ENCODE data around the gene IQGAP2. TPM values are rescaled to one million over a fixed set of nuclear protein-coding genes. Genes with fewer than 3 reads are reported as not detected.
"Not testable (repeated sequence)": the region's sequence is repeated elsewhere in the genome, so short reads cannot be mapped to it uniquely, and the experiment has no call there.

The IQGAP2 gene
- total and polyA plus RNA-seq, 2 donors (not counting 1 experiment from before 2014, with no cell fraction given), result 8.1 to 15.0 TPM

DNA sequence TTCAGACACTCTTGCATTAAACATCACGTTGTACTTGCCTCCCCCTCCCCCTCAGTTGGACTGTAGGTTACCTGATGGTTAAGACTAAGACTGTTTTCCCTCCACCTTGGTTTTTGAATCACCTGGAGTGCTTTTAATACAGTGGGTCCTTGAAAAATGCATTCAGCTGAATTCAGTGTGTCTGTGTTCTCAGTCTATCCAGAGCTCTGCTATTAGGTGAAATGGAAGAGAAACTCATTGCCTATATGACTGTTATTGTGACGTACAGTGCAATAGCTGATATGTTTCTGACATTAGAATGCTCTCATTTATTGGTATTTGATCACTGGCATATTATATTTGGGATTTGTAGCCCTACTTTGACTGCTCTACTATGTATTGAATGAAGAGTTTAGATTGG, 111.6 kb downstream of the IQGAP2 start:
- H3K9ac ChIP-seq (ENCODE audit: low read length), result no peak overlapping the region
- no peak overlapping the region for H3K4me2 ChIP-seq (replicated peaks; ENCODE audit: low read depth, low read length, poor library complexity, severe bottlenecking)
- intact Hi-C loops (cut with micrococcal nuclease), result no loop called here
- peaks cover 0 to 9% (median 0%) of the 10 kb centered on the region in 3 donors for H3K9me3 ChIP-seq (ENCODE audit: control extremely low read depth in 1 of 3, control insufficient read depth in 2 of 3, insufficient read depth in 1 of 3, low read length in 2 of 3)
- no peaks in the 10 kb centered on the region for H3K9me3 Mint-ChIP-seq (ENCODE audit: insufficient read depth)
- no peak overlapping the region for H3K27ac ChIP-seq (ENCODE audit: low read length in 2 of 2)
- ChIA-PET POLR2A (no interaction called here), CTCF (interaction anchor here (0.8 kb wide), 1 partner anchor 126 kb away, joined by 3 read pairs; no protein-coding TSS in a partner anchor)
- H3K79me2 ChIP-seq (ENCODE audit: control insufficient read depth, insufficient read depth, low read length), result no peaks in the 10 kb centered on the region
- H3K36me3 ChIP-seq (replicated peaks in 1 of 2; ENCODE audit: control extremely low read depth in 1 of 2, control insufficient read depth in 1 of 2, extremely low read depth in 1 of 2, insufficient read depth in 2 of 2, low read length in 1 of 2), result no peaks in the 10 kb centered on the region
- no peak overlapping the region for H3K4me3 Mint-ChIP-seq
- no peaks in the 10 kb centered on the region for H3K4me1 Mint-ChIP-seq
- no peak for ATAC-seq (ENCODE audit: low read depth)
- H3K27me3 Mint-ChIP-seq, result no peaks in the 10 kb centered on the region
- no peaks in the 10 kb centered on the region for H3K4me1 ChIP-seq (ENCODE audit: control insufficient read depth in 2 of 2, insufficient read depth in 2 of 2, low read length in 2 of 2)
- no peaks in the 10 kb centered on the region for H4K20me1 ChIP-seq (ENCODE audit: control insufficient read depth, insufficient read depth, low read length, poor library complexity, severe bottlenecking)
- no peak overlapping the region for H2AFZ ChIP-seq (ENCODE audit: insufficient read depth, low read depth, low read length, poor library complexity, severe bottlenecking)
- no peak for TF ChIP-seq EZH2 (IDR thresholded peaks at IDR 0.05; ENCODE audit: borderline replicate concordance, insufficient read depth, low read depth, low read length, poor library complexity, severe bottlenecking)
- TF ChIP-seq, protein P1, sequence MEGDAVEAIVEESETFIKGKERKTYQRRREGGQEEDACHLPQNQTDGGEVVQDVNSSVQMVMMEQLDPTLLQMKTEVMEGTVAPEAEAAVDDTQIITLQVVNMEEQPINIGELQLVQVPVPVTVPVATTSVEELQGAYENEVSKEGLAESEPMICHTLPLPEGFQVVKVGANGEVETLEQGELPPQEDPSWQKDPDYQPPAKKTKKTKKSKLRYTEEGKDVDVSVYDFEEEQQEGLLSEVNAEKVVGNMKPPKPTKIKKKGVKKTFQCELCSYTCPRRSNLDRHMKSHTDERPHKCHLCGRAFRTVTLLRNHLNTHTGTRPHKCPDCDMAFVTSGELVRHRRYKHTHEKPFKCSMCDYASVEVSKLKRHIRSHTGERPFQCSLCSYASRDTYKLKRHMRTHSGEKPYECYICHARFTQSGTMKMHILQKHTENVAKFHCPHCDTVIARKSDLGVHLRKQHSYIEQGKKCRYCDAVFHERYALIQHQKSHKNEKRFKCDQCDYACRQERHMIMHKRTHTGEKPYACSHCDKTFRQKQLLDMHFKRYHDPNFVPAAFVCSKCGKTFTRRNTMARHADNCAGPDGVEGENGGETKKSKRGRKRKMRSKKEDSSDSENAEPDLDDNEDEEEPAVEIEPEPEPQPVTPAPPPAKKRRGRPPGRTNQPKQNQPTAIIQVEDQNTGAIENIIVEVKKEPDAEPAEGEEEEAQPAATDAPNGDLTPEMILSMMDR (IDR thresholded peaks at IDR 0.05), result no peak
- DNase-seq, result no peak
- 100% methylated on average over 1 of the region's 2 CpGs for WGBS (ENCODE audit: insufficient coverage)
- H3K4me3 ChIP-seq (ENCODE audit: control extremely low read depth in 1 of 5, extremely low read depth in 1 of 5, insufficient read depth in 1 of 5, low read depth in 2 of 5, low read length in 4 of 5), result no peak overlapping the region
- H3K27ac Mint-ChIP-seq, result no peak overlapping the region
- no peaks in the 10 kb centered on the region for H3K27me3 ChIP-seq (replicated peaks in 1 of 4; ENCODE audit: control extremely low read depth in 1 of 4, control insufficient read depth in 3 of 4, insufficient read depth in 4 of 4, low read length in 3 of 4)

DNA sequence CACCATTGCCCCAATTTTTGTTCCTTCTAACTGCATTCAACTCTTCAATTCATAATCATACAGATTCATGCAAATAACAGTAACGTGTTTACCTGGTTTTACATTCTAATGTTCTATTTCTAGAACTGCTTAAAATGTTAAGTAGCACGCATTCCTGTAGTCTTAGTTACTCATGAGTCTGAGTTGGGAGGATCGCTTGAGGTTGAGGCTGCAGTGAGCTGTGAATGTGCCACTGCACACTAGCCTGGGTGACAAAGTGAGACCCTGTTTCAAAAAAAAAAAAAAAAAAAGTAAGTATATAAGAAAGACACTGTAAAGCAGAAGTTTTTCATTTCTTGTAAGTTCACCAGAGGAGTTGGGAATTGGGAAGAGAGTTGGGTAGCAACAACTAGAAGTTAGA, 114.2 kb downstream of the IQGAP2 start:
- no peak overlapping the region for H3K4me3 Mint-ChIP-seq
- no peak overlapping the region for H2AFZ ChIP-seq (ENCODE audit: insufficient read depth, low read depth, low read length, poor library complexity, severe bottlenecking)
- no peak overlapping the region for H3K27ac ChIP-seq (ENCODE audit: low read length in 2 of 2)
- WGBS (ENCODE audit: insufficient coverage), result 100% methylated on average over 1 of the region's 3 CpGs
- no peak overlapping the region for H3K27ac Mint-ChIP-seq
- TF ChIP-seq EZH2 (IDR thresholded peaks at IDR 0.05; ENCODE audit: borderline replicate concordance, insufficient read depth, low read depth, low read length, poor library complexity, severe bottlenecking), result no peak
- TF ChIP-seq, protein P1 (IDR thresholded peaks at IDR 0.05), result no peak
- DNase-seq (no peak), ATAC-seq (ENCODE audit: low read depth) (no peak)
- no peak overlapping the region for H3K4me3 ChIP-seq (ENCODE audit: control extremely low read depth in 1 of 5, extremely low read depth in 1 of 5, insufficient read depth in 1 of 5, low read depth in 2 of 5, low read length in 4 of 5)
- intact Hi-C loops (cut with micrococcal nuclease), result no loop called here
- H3K27me3 ChIP-seq (replicated peaks in 1 of 4; ENCODE audit: control extremely low read depth in 1 of 4, control insufficient read depth in 3 of 4, insufficient read depth in 4 of 4, low read length in 3 of 4), result no peaks in the 10 kb centered on the region
- H3K9me3 ChIP-seq (ENCODE audit: control extremely low read depth in 1 of 3, control insufficient read depth in 2 of 3, insufficient read depth in 1 of 3, low read length in 2 of 3), result peaks cover 0 to 3% (median 0%) of the 10 kb centered on the region in 3 donors
- peaks cover 0 to 6% of the 10 kb centered on the region in 2 donors for H3K4me1 ChIP-seq (ENCODE audit: control insufficient read depth in 2 of 2, insufficient read depth in 2 of 2, low read length in 2 of 2)
- no peaks in the 10 kb centered on the region for H4K20me1 ChIP-seq (ENCODE audit: control insufficient read depth, insufficient read depth, low read length, poor library complexity, severe bottlenecking)
- peaks cover 7% of the 10 kb centered on the region for H3K4me1 Mint-ChIP-seq
- no peak overlapping the region for H3K4me2 ChIP-seq (replicated peaks; ENCODE audit: low read depth, low read length, poor library complexity, severe bottlenecking)
- H3K9me3 Mint-ChIP-seq (ENCODE audit: insufficient read depth), result no peaks in the 10 kb centered on the region
- ChIA-PET POLR2A (no interaction called here), CTCF (no interaction called here)
- H3K36me3 ChIP-seq (replicated peaks in 1 of 2; ENCODE audit: control extremely low read depth in 1 of 2, control insufficient read depth in 1 of 2, extremely low read depth in 1 of 2, insufficient read depth in 2 of 2, low read length in 1 of 2), result no peaks in the 10 kb centered on the region
- no peak overlapping the region for H3K9ac ChIP-seq (ENCODE audit: low read length)
- H3K27me3 Mint-ChIP-seq, result no peaks in the 10 kb centered on the region
- no peaks in the 10 kb centered on the region for H3K79me2 ChIP-seq (ENCODE audit: control insufficient read depth, insufficient read depth, low read length)

- H3K4me2 ChIP-seq (replicated peaks; ENCODE audit: low read depth, low read length, poor library complexity, severe bottlenecking); H3K9me3 Mint-ChIP-seq (ENCODE audit: insufficient read depth); CTCF ChIA-PET; H3K27me3 Mint-ChIP-seq; H2AFZ ChIP-seq (ENCODE audit: insufficient read depth, low read depth, low read length, poor library complexity, severe bottlenecking); H3K36me3 ChIP-seq (replicated peaks in 1 of 2; ENCODE audit: control extremely low read depth in 1 of 2, control insufficient read depth in 1 of 2, extremely low read depth in 1 of 2, insufficient read depth in 2 of 2, low read length in 1 of 2); H3K4me1 Mint-ChIP-seq; H4K20me1 ChIP-seq (ENCODE audit: control insufficient read depth, insufficient read depth, low read length, poor library complexity, severe bottlenecking); intact Hi-C loops (cut with micrococcal nuclease); H3K4me3 Mint-ChIP-seq; H3K79me2 ChIP-seq (ENCODE audit: control insufficient read depth, insufficient read depth, low read length); H3K27ac Mint-ChIP-seq; H3K27me3 ChIP-seq (replicated peaks in 1 of 4; ENCODE audit: control extremely low read depth in 1 of 4, control insufficient read depth in 3 of 4, insufficient read depth in 4 of 4, low read length in 3 of 4); H3K27ac ChIP-seq (ENCODE audit: low read length in 2 of 2); H3K9ac ChIP-seq (ENCODE audit: low read length); H3K4me1 ChIP-seq (ENCODE audit: control insufficient read depth in 2 of 2, insufficient read depth in 2 of 2, low read length in 2 of 2); DNase-seq; ATAC-seq (ENCODE audit: low read depth); H3K4me3 ChIP-seq (ENCODE audit: control extremely low read depth in 1 of 5, extremely low read depth in 1 of 5, insufficient read depth in 1 of 5, low read depth in 2 of 5, low read length in 4 of 5); POLR2A ChIA-PET; H3K9me3 ChIP-seq (ENCODE audit: control extremely low read depth in 1 of 3, control insufficient read depth in 2 of 3, insufficient read depth in 1 of 3, low read length in 2 of 3): not testable (repeated sequence)
- 100% methylated on average over 2 of the region's 5 CpGs for WGBS (ENCODE audit: insufficient coverage)
Measured at GRCh38 chr5:76518246-76518645, 115.2 kb downstream of the IQGAP2 start.
